Panc1 (cell line): ENCODE results near the gene CDH9. TPM values are rescaled to one million over a fixed set of nuclear protein-coding genes. Genes with fewer than 3 reads are reported as not detected.

Experiments
- ATAC-seq: fragments of 200-7000 bp; cut with Tn5 transposase; 2 replicates; pipeline ENCODE4 v1.9.1; 2020; ENCODE audit warnings: mild to moderate bottlenecking, moderate library complexity
- BruUV-seq: library from RNA; stranded (reverse); fragments of 400-500 nt; replicated peaks from 2 replicates; lab custom pipeline; 2021; lab: Mats Ljungman, UMichigan
- CTCF ChIA-PET: fragments of 300-600 bp; sonication (Branson Sonifier 250); formaldehyde crosslinking; loops from one replicate; lab custom pipeline; 2022; ENCODE audit warnings: antibody characterized with exemption; lab: Charles Lee
- POLR2A ChIA-PET: fragments of 300-600 bp; sonication (Branson Sonifier 250); formaldehyde crosslinking; loops from one replicate; lab custom pipeline; 2022; ENCODE audit warnings: antibody characterized with exemption; lab: Charles Lee
- DNase-seq: peaks from one replicate; pipeline ENCODE4 v3.0.0-alpha.2; 2010; ENCODE audit warnings: low read depth, low spot score
- H3K27ac ChIP-seq: 2 replicates; pipeline ENCODE4 v1.5.1; 2011; ENCODE audit warnings: mild to moderate bottlenecking, low read length, inconsistent platforms
- H3K27me3 ChIP-seq: fragments of 200-500 bp; sonication (Bioruptor generic); 2 replicates; pipeline ENCODE4 v1.6.0; 2014; ENCODE audit warnings: low read length, inconsistent platforms; ENCODE audit not compliant: control insufficient read depth, insufficient read depth
- H3K36me3 ChIP-seq: fragments of 200-500 bp; sonication (Bioruptor generic); 2 replicates; pipeline ENCODE4 v1.5.1; 2014; ENCODE audit warnings: inconsistent platforms, mild to moderate bottlenecking, low read length, moderate library complexity; ENCODE audit not compliant: control insufficient read depth, insufficient read depth
- H3K4me1 ChIP-seq: 2 replicates; pipeline ENCODE4 v1.5.1; 2011; ENCODE audit warnings: inconsistent platforms, mild to moderate bottlenecking, low read length, moderate library complexity; ENCODE audit not compliant: control insufficient read depth, insufficient read depth
- H3K4me3 ChIP-seq, 2 experiments: 2 replicates each; pipeline ENCODE4 v1.5.1; 2011 to 2012; ENCODE audit warnings: low read depth in 2 of 2, low read length in 2 of 2, mild to moderate bottlenecking in 2 of 2, inconsistent platforms in 1 of 2, moderate library complexity in 1 of 2
- H3K9me3 ChIP-seq: fragments of 200-500 bp; sonication (Bioruptor generic); 2 replicates; pipeline ENCODE4 v1.5.1; 2014; ENCODE audit warnings: low read depth, mild to moderate bottlenecking, inconsistent platforms, low read length, moderate library complexity; ENCODE audit not compliant: control insufficient read depth, insufficient read depth
- CTCF ChIP-seq: fragments of 450-650 bp; IDR thresholded peaks from 2 replicates; pipeline ENCODE4 v1.5.1; 2017; ENCODE audit warnings: mild to moderate bottlenecking
- POLR2AphosphoS5 ChIP-seq: IDR thresholded peaks from 2 replicates; pipeline ENCODE4 v1.6.1; 2012; ENCODE audit warnings: mild to moderate bottlenecking, low read depth, low read length, moderate library complexity
- REST ChIP-seq, 2 experiments: IDR thresholded peaks; 2 replicates each; pipeline ENCODE4 v1.6.1; 2011 to 2012; ENCODE audit warnings: low read depth in 2 of 2, control low read depth in 1 of 2, low read length in 1 of 2, mild to moderate bottlenecking in 1 of 2, moderate library complexity in 1 of 2; ENCODE audit not compliant: insufficient read depth in 1 of 2
- SIN3A ChIP-seq: IDR thresholded peaks from 2 replicates; pipeline ENCODE4 v1.6.1; 2012; ENCODE audit warnings: low read depth, mild to moderate bottlenecking, low read length, moderate library complexity, borderline replicate concordance; ENCODE audit not compliant: insufficient read depth
- TCF7L2 ChIP-seq: IDR thresholded peaks from 2 replicates; pipeline ENCODE4 v1.6.1; 2011; ENCODE audit warnings: mild to moderate bottlenecking, low read depth, low read length, inconsistent platforms
- in situ Hi-C: cut with HindIII; loops from 2 replicates; pipeline ENCODE4 v1.10.0; 2016; ENCODE audit warnings: low sequenced_read_pairs, low pct_unique_long_range_greater_than_20kb
- intact Hi-C: fragments of 100-400 bp; cut with micrococcal nuclease; formaldehyde crosslinking; loops from one replicate; pipeline ENCODE4 v1.10.0; 2022; ENCODE audit not compliant: unreplicated experiment
- total RNA-seq: library from RNA; stranded (reverse); gene quantifications from one replicate; pipeline ENCODE4 v1.2.1, GENCODE V29; 2021; ENCODE audit not compliant: unreplicated experiment

Gene CDH9
- total RNA-seq, 1 experiment from 2014 or later, result 0.10 TPM

- no peaks in the 10 kb centered on the region for H3K4me1 ChIP-seq
- CTCF ChIA-PET, result no interaction called here
- POLR2A ChIA-PET, result no interaction called here
- in situ Hi-C loops (no loop called here), intact Hi-C loops (no loop called here)
- no peaks in the 10 kb centered on the region for H3K36me3 ChIP-seq
- H3K9me3 ChIP-seq, result no peaks in the 10 kb centered on the region
- no peak for TF ChIP-seq REST (IDR thresholded peaks at IDR 0.05; ENCODE audit: insufficient read depth in 1 of 2, low read depth in 2 of 2, low read length in 1 of 2)
- no peak for TF ChIP-seq SIN3A
- no peak for TF ChIP-seq TCF7L2
- TF ChIP-seq POLR2AphosphoS5, result no peak
- no peak for TF ChIP-seq CTCF
- no TSS peak for BruUV-seq
- ATAC-seq (no peak), DNase-seq (no peak)
- H3K4me3 ChIP-seq, result no peak overlapping the region
- H3K27ac ChIP-seq, result no peak overlapping the region
- H3K27me3 ChIP-seq, result no peaks in the 10 kb centered on the region
These were observed 106.1 kb downstream of the CDH9 start for GRCh38 chr5:26932238-26932637.

DNA sequence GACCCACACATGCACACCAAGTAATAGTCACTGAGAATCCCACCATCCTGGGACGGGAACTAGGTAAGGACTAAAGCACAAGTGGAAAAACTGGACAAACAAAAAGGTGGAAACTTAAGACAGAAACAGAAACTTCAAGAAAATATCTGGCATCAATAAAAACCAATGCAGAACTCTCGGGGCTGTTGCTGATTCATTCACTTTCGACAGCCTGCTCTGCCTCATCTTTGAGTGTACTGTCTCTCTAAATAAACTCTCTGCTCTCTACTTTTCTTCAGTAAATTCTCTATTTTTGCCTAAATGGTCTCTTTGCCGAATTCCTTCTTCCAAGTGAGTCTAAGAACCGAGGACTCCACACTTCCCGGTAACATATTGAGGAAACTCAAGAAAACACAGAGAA lies 116.9 kb downstream of the CDH9 start:
- H3K27ac ChIP-seq, result no peak overlapping the region
- no peaks in the 10 kb centered on the region for H3K36me3 ChIP-seq
- TF ChIP-seq POLR2AphosphoS5 (no peak), CTCF (no peak), TCF7L2 (no peak), REST (IDR thresholded peaks at IDR 0.05; ENCODE audit: insufficient read depth in 1 of 2, low read depth in 2 of 2, low read length in 1 of 2) (no peak), SIN3A (no peak)
- intact Hi-C loops (no loop called here), in situ Hi-C loops (no loop called here)
- no TSS peak for BruUV-seq
- H3K4me1 ChIP-seq, result no peaks in the 10 kb centered on the region
- ATAC-seq, result no peak
- H3K9me3 ChIP-seq, result no peaks in the 10 kb centered on the region
- ChIA-PET POLR2A (no interaction called here), CTCF (no interaction called here)
- DNase-seq, result no peak
- H3K4me3 ChIP-seq, result no peak overlapping the region
- no peaks in the 10 kb centered on the region for H3K27me3 ChIP-seq
